ENCODE results near the gene HOXB7. TPM values are rescaled to one million over a fixed set of nuclear protein-coding genes. Genes with fewer than 3 reads are reported as not detected.

Gene HOXB7
- total and polyA plus RNA-seq, 4 donors: 0.08 to 0.31 (median 0.27) TPM

GRCh38 chr17:48646183-48647102 is 35.6 kb upstream of the HOXB7 start (continued):
- no peak for TF ChIP-seq FOXA2 (IDR thresholded peaks at IDR 0.05)
- no peak for TF ChIP-seq NR2F2 (IDR thresholded peaks at IDR 0.05)
- no peak for TF ChIP-seq FOXA1 (IDR thresholded peaks at IDR 0.05)
- no peak for TF ChIP-seq HNF4G (IDR thresholded peaks at IDR 0.05)

GRCh38 chr17:48645639-48646182 is 34.9 kb upstream of the HOXB7 start:
- Histone ChIP-seq H3K4me1 (ENCODE audit: control insufficient read depth in 4 of 4, insufficient read depth in 4 of 4, low read length in 3 of 4) (peaks cover 0 to 6% (median 2%) of the 10 kb centered on the region in 4 donors), H3K27ac (ENCODE audit: low read depth in 1 of 2, low read length in 2 of 2) (no peak overlapping the region), H3K9me3 (ENCODE audit: control insufficient read depth in 4 of 4, low read length in 3 of 4) (no peaks in the 10 kb centered on the region), H3K4me3 (ENCODE audit: low read depth in 1 of 3, low read length in 3 of 3) (no peak overlapping the region), H3K9ac (ENCODE audit: low read depth in 1 of 2, low read length in 2 of 2) (no peak overlapping the region), H3K27me3 (ENCODE audit: control insufficient read depth in 4 of 4, insufficient read depth in 4 of 4, low read length in 3 of 4) (peaks cover 13 to 22% (median 20%) of the 10 kb centered on the region in 4 donors), H3K36me3 (ENCODE audit: control insufficient read depth in 4 of 4, insufficient read depth in 3 of 4, low read depth in 1 of 4, low read length in 3 of 4) (no peaks in the 10 kb centered on the region)
- no peak for DNase-seq (ENCODE audit: low spot score)
- 18% methylated on average over 14 of the region's 14 CpGs for WGBS
- no peak for TF ChIP-seq NR2F2 (IDR thresholded peaks at IDR 0.05)
- TF ChIP-seq RAD21 (IDR thresholded peaks at IDR 0.05): no peak
- TF ChIP-seq RXRA (IDR thresholded peaks at IDR 0.05): no peak
- TF ChIP-seq HNF4A (conservative IDR thresholded peaks at IDR 0.05): no peak
- TF ChIP-seq ATF3 (IDR thresholded peaks at IDR 0.05): no peak
- TF ChIP-seq YY1 (IDR thresholded peaks at IDR 0.05): no peak
- no peak for TF ChIP-seq ZBTB33 (IDR thresholded peaks at IDR 0.05)
- TF ChIP-seq, protein P1, sequence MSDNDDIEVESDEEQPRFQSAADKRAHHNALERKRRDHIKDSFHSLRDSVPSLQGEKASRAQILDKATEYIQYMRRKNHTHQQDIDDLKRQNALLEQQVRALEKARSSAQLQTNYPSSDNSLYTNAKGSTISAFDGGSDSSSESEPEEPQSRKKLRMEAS (IDR thresholded peaks at IDR 0.05): no peak
- no peak for TF ChIP-seq SP1 (IDR thresholded peaks at IDR 0.05)

DNA sequence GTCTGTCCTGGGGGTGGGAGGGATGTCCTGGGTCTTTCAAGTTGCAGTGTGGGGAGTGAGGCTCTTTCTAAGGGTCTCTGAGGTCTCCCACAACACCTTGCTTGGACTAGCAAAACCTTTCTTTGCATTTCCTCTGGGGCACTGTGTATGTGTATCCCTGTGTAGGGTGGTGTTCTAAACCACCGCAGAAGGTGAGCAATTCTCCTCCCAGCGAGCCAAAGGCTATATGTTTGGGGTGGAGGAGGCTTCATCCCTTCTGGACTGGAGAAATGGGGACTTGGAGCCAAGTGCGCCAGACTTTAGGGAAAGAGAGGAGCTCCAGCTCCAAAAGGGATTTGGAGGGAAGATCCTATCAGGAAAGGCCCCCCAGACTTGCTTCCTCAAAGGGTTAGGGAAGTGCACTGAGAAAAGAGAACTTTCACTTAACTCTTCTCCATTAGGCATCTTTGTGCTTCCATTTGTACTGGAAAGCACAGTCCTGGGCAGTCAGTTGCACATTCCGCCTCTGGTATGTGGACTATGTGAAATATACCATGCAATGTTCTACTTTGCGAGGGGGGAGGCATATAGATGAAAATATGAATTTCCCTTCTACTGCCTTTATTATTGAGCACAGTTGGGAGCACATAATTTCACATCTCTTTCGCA is 34.2 kb upstream of the HOXB7 start:
- Histone ChIP-seq H3K36me3 (ENCODE audit: control insufficient read depth in 4 of 4, insufficient read depth in 3 of 4, low read depth in 1 of 4, low read length in 3 of 4) (no peaks in the 10 kb centered on the region), H3K4me1 (ENCODE audit: control insufficient read depth in 4 of 4, insufficient read depth in 4 of 4, low read length in 3 of 4) (peaks cover 0 to 6% (median 2%) of the 10 kb centered on the region in 4 donors), H3K4me3 (ENCODE audit: low read depth in 1 of 3, low read length in 3 of 3) (no peak overlapping the region), H3K9me3 (ENCODE audit: control insufficient read depth in 4 of 4, low read length in 3 of 4) (no peaks in the 10 kb centered on the region), H3K27me3 (ENCODE audit: control insufficient read depth in 4 of 4, insufficient read depth in 4 of 4, low read length in 3 of 4) (peaks cover 15 to 27% (median 24%) of the 10 kb centered on the region in 4 donors), H3K9ac (ENCODE audit: low read depth in 1 of 2, low read length in 2 of 2) (no peak overlapping the region), H3K27ac (ENCODE audit: low read depth in 1 of 2, low read length in 2 of 2) (no peak overlapping the region)
- TF ChIP-seq FOXA1 (IDR thresholded peaks at IDR 0.05): no peak
- no peak for TF ChIP-seq ZBTB33 (IDR thresholded peaks at IDR 0.05)
- no peak for TF ChIP-seq YY1 (IDR thresholded peaks at IDR 0.05)
- TF ChIP-seq, protein P1 (IDR thresholded peaks at IDR 0.05): no peak
- no peak for TF ChIP-seq ATF3 (IDR thresholded peaks at IDR 0.05)
- no peak for TF ChIP-seq SP1 (IDR thresholded peaks at IDR 0.05)
- TF ChIP-seq NR2F2 (IDR thresholded peaks at IDR 0.05): no peak
- TF ChIP-seq RAD21 (IDR thresholded peaks at IDR 0.05): no peak
- no peak for TF ChIP-seq HNF4G (IDR thresholded peaks at IDR 0.05)
- TF ChIP-seq EGR1 (IDR thresholded peaks at IDR 0.05; ENCODE audit: low read depth in 2 of 2): no peak
- TF ChIP-seq HNF4A (conservative IDR thresholded peaks at IDR 0.05): no peak
- no peak for TF ChIP-seq GABPA (IDR thresholded peaks at IDR 0.05 in 1 of 2, conservative IDR thresholded peaks at IDR 0.05 in 1 of 2)
- WGBS: 24% methylated on average over 6 of the region's 6 CpGs
- DNase-seq (ENCODE audit: low spot score): no peak

Measured in liver (tissue), 9 donors.